Uterus (tissue), 4 donors: Measurements from ENCODE around the gene ASIC4. TPM values are rescaled to one million over a fixed set of nuclear protein-coding genes. Genes with fewer than 3 reads are reported as not detected.

Experiments used
- DNase-seq, 2 donors: peaks; one replicate each; pipeline ENCODE4 v3.0.0-alpha.2; 2019 to 2020
- H3K27ac ChIP-seq, 2 donors: fragments of 200-600 bp; sonication (generic); 1 replicate in 1 of 2; 2 replicates in 1 of 2; pipeline ENCODE4 v1.5.1; 2016 to 2018
- H3K27me3 ChIP-seq, 2 donors: fragments of 200-600 bp; sonication (generic); one replicate each; pipeline ENCODE4 v1.5.1; 2018 to 2019; ENCODE audit warnings: control low read depth in 1 of 2
- H3K36me3 ChIP-seq, 2 donors: fragments of 200-600 bp; sonication (generic); one replicate each; pipeline ENCODE4 v1.5.1; 2019; ENCODE audit warnings: control low read depth in 1 of 2
- H3K4me1 ChIP-seq, 2 donors: fragments of 200-600 bp; sonication (generic); one replicate each; pipeline ENCODE4 v1.5.1; 2018 to 2019; ENCODE audit warnings: control low read depth in 1 of 2
- H3K4me3 ChIP-seq, 2 donors: fragments of 200-600 bp; sonication (generic); 1 replicate in 1 of 2; 2 replicates in 1 of 2; pipeline ENCODE4 v1.5.1; 2018 to 2019; ENCODE audit warnings: mild to moderate bottlenecking in 1 of 2
- H3K9me3 ChIP-seq, 2 donors: fragments of 200-600 bp; sonication (generic); one replicate each; pipeline ENCODE4 v1.5.1; 2019; ENCODE audit warnings: control low read depth in 1 of 2
- POLR2A ChIP-seq, 2 donors: fragments of 450-650 bp; IDR thresholded peaks; one replicate each; pipeline ENCODE4 v1.6.1; 2016; ENCODE audit warnings: antibody characterized with exemption in 2 of 2, mild to moderate bottlenecking in 1 of 2, moderate library complexity in 1 of 2
- intact Hi-C: fragments of 100-400 bp; cut with DNase I; formaldehyde crosslinking; loops from one replicate; pipeline ENCODE4 v1.15.1; 2023; ENCODE audit warnings: low total_unique reads
- total RNA-seq, 4 donors: library from RNA; depleted of rRNA in 3 of 4; stranded (reverse); fragments of >200 nt in 3 of 4; gene quantifications; one replicate each; pipeline versions ENCODE4 v1.1.0 to v1.2.4, GENCODE V29; 2014 to 2023
- TF ChIP-seq, protein P1 (sequence below), 4 experiments: fragments of 200-600 bp in 2 of 4; fragments of 450-650 bp in 2 of 4; sonication (generic) in 2 of 4; IDR thresholded peaks; one replicate each; pipeline ENCODE4 v1.5.1; 2016 to 2019; ENCODE audit warnings: antibody characterized with exemption in 4 of 4, mild to moderate bottlenecking in 2 of 4, moderate library complexity in 1 of 4
- donor health status: DM: yes; HTN: yes; CAD: no.

The ASIC4 gene
- total RNA-seq, 4 donors from 2014 or later = 0.21 to 0.30 TPM; not detected in 2

DNA sequence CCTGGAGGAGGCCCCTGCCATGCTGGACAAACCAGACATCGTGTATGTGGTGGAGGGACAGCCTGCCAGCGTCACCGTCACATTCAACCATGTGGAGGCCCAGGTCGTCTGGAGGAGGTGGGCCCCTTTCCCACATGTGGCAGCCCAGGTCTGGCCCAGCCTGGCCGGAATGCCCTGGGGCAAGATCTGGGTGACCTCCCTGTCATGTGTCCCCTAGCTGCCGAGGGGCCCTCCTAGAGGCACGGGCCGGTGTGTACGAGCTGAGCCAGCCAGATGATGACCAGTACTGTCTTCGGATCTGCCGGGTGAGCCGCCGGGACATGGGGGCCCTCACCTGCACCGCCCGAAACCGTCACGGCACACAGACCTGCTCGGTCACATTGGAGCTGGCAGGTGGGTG lies 40.8 kb upstream of the ASIC4 start:
- no peaks in the 10 kb centered on the region for H3K9me3 ChIP-seq
- H3K4me3 ChIP-seq = no peak overlapping the region
- DNase-seq = no peak
- no peaks in the 10 kb centered on the region for H3K36me3 ChIP-seq
- no peak for TF ChIP-seq POLR2A (IDR thresholded peaks at IDR 0.05)
- TF ChIP-seq, protein P1, sequence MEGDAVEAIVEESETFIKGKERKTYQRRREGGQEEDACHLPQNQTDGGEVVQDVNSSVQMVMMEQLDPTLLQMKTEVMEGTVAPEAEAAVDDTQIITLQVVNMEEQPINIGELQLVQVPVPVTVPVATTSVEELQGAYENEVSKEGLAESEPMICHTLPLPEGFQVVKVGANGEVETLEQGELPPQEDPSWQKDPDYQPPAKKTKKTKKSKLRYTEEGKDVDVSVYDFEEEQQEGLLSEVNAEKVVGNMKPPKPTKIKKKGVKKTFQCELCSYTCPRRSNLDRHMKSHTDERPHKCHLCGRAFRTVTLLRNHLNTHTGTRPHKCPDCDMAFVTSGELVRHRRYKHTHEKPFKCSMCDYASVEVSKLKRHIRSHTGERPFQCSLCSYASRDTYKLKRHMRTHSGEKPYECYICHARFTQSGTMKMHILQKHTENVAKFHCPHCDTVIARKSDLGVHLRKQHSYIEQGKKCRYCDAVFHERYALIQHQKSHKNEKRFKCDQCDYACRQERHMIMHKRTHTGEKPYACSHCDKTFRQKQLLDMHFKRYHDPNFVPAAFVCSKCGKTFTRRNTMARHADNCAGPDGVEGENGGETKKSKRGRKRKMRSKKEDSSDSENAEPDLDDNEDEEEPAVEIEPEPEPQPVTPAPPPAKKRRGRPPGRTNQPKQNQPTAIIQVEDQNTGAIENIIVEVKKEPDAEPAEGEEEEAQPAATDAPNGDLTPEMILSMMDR (IDR thresholded peaks at IDR 0.05) = no peak
- no peak overlapping the region for H3K27ac ChIP-seq
- H3K4me1 ChIP-seq = peaks cover 0 to 5% of the 10 kb centered on the region in 2 donors
- H3K27me3 ChIP-seq = no peaks in the 10 kb centered on the region
- intact Hi-C loops = no loop called here

DNA sequence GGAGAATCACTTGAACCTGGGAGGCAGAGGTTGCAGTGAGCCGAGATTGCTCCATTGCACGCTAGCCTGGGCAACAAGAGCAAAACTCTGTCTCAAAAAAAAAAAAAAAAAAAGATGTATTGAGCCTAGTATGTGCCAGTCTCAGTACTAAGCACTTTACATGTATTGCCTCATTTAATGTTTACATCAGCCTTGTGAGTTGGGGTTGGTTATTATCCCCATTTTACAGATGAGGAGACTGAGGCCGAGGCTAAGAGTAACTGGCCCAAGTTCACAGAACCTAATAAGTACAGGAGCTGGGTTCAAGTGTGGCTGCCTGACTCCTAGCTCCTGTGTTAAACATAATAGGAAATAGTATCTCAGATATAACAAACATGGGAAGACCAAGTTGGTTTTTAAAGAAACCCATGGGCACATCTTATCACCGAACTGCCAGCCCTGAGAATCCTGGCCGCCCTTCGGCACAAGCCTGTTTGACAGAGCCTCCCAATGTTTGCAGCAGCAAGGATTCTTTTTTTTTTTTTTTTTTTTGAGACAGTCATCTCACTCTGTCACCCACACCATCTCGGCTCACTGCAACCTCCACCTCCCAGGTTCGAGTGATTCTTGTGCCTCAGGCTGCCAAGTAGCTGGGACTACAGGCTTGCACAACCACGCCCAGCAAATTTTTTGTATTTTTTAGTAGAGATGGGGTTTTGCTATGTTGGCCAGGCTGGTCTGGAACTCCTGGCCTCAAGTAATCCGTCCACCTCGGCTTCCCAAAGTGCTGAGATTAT lies 39.8 kb upstream of the ASIC4 start:
- Histone ChIP-seq H3K4me3 (no peak overlapping the region), H3K4me1 (peaks cover 0 to 5% of the 10 kb centered on the region in 2 donors), H3K27ac (peak overlapping the region; percentile 64 to 66), H3K9me3 (no peaks in the 10 kb centered on the region), H3K27me3 (no peaks in the 10 kb centered on the region), H3K36me3 (no peaks in the 10 kb centered on the region)
- intact Hi-C loops = loop anchor here (5.0 kb wide), 1 partner anchor 53 kb away; no protein-coding TSS in a partner anchor
- TF ChIP-seq, protein P1 (IDR thresholded peaks at IDR 0.05) = no peak
- no peak for TF ChIP-seq POLR2A (IDR thresholded peaks at IDR 0.05)
- DNase-seq = no peak

DNA sequence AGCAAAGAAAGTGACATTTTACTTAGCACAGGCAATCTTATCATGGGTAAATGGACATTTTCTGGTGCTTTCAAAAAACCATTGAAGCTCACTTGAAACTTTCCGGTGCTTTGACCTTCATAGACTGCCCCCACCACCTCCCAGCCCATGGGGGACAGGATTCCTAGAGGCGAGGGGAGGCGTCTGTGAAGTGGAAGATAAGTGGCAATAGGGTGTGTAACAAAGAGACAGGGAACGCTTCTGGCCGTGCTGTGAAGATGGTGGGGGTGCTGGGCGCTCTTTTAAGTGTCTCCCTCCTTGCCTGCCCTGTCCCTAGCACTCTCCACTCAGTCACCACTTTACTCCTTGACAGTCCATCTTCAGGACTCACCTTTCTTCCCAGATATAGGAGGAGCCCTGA lies 39.0 kb upstream of the ASIC4 start:
- H3K27ac ChIP-seq = peak overlapping the region; percentile 64 to 66
- peaks cover 0 to 5% of the 10 kb centered on the region in 2 donors for H3K4me1 ChIP-seq
- intact Hi-C loops = loop anchor here (5.0 kb wide), 1 partner anchor 52 kb away; no protein-coding TSS in a partner anchor
- no peaks in the 10 kb centered on the region for H3K9me3 ChIP-seq
- no peak overlapping the region for H3K4me3 ChIP-seq
- TF ChIP-seq POLR2A (IDR thresholded peaks at IDR 0.05) = no peak
- TF ChIP-seq, protein P1 (IDR thresholded peaks at IDR 0.05) = no peak
- DNase-seq = no peak
- H3K36me3 ChIP-seq = no peaks in the 10 kb centered on the region
- no peaks in the 10 kb centered on the region for H3K27me3 ChIP-seq

DNA sequence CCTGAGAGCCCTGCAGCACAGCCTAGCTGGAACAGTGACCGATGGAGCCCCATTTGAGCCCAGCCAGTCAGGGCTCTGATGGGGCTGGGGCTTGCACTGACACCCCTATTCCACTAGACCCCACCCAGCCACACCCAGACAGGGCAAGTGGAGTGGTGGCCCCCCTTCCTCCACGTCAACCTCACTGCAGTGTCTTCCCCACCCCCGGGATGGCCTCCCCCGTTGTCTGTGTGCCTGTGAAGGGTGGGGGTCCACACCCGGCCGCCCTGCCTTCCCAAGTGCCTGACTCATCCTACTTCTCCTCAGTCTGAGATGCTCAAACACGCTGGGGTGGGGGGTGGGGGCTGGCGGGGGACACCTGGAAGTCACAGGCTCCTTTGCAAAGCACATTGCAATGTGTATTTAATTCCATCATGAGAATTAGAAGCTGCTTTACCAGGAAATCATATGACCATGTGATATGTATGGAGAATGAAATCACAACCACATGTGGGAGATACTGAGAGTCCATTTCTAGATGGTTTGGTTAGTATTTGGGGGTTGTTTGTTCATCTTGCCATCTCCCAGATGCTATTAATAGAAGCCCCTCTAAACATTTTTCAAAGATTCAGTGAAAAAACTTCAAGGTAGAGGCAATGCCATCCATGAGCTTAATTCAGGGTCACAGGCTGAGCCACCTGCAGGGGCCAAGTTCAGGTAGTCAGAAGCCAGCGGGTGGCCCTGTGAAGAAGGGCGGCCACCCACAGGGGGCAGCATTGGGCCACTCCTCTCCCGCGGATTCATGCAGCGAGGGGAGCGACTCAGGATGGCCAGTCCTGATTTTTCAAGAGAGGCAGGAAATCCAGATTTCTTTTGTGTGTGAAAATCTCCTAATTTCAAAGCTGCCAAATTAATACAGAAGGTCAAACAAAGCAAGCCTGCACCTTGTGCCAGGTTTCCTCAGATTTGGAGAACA lies 38.3 kb upstream of the ASIC4 start:
- TF ChIP-seq, protein P1 (IDR thresholded peaks at IDR 0.05) = peak; percentile 77 to 90 (median 84)
- no peak for TF ChIP-seq POLR2A (IDR thresholded peaks at IDR 0.05)
- no peak overlapping the region for H3K4me3 ChIP-seq
- DNase-seq = peak; percentile 79 to 82
- H3K27ac ChIP-seq = peak overlapping the region; percentile 64 to 66
- intact Hi-C loops = loop anchor here (5.0 kb wide), 1 partner anchor 51 kb away; no protein-coding TSS in a partner anchor
- H3K4me1 ChIP-seq = peaks cover 0 to 5% of the 10 kb centered on the region in 2 donors
- H3K36me3 ChIP-seq = no peaks in the 10 kb centered on the region
- no peaks in the 10 kb centered on the region for H3K27me3 ChIP-seq
- no peaks in the 10 kb centered on the region for H3K9me3 ChIP-seq
